H1 (cell line): ENCODE measurements around the gene MCOLN3. TPM values are rescaled to one million over a fixed set of nuclear protein-coding genes. Genes with fewer than 3 reads are reported as not detected.
A peak's percentile ranks its signal among the peaks of the same experiment; 100 is the strongest.

Experiments used
- CTCF ChIA-PET: fragments of 300-600 bp; sonication (Branson Sonifier 250); formaldehyde crosslinking; loops from one replicate; lab custom pipeline; 2021; ENCODE audit not compliant: partially characterized antibody; lab: Charles Lee
- POLR2A ChIA-PET: fragments of 300-600 bp; sonication (Branson Sonifier 250); formaldehyde crosslinking; loops from one replicate; lab custom pipeline; 2021; ENCODE audit warnings: inconsistent platforms; ENCODE audit not compliant: partially characterized antibody; lab: Charles Lee
- DNase-seq, 2 experiments: peaks; one replicate each; pipeline versions ENCODE4 v3.0.0 to v3.0.0-alpha.2; 2010 to 2022; ENCODE audit warnings: low spot score in 2 of 2, low read depth in 1 of 2, mixed read lengths in 1 of 2
- FAIRE-seq: peaks from 2 replicates; lab custom pipeline; 2011; peaks lifted over from hg19 to GRCh38; lab: Jason Lieb, UNC
- H2AFZ ChIP-seq: 2 replicates; pipeline ENCODE4 v1.8.1; 2012; ENCODE audit warnings: low read length, inconsistent platforms
- H2AK5ac ChIP-seq: 2 replicates; pipeline ENCODE4 v1.6.1; 2013; ENCODE audit warnings: low read depth, low read length
- H2BK120ac ChIP-seq: replicated peaks from 2 replicates; pipeline ENCODE3; 2013; ENCODE audit warnings: low read depth, low read length, inconsistent platforms
- H2BK12ac ChIP-seq: 2 replicates; pipeline ENCODE4 v1.6.1; 2013; ENCODE audit warnings: low read depth, low read length
- H2BK15ac ChIP-seq: 2 replicates; pipeline ENCODE4 v1.6.1; 2013; ENCODE audit warnings: low read length
- H2BK20ac ChIP-seq: 2 replicates; pipeline ENCODE4 v1.6.1; 2013; ENCODE audit warnings: low read length
- H2BK5ac ChIP-seq: 2 replicates; pipeline ENCODE4 v1.6.1; 2013; ENCODE audit warnings: low read depth, low read length
- H3K14ac ChIP-seq: 2 replicates; pipeline ENCODE4 v1.6.1; 2013; ENCODE audit warnings: inconsistent platforms; ENCODE audit not compliant: insufficient read length
- H3K18ac ChIP-seq: 2 replicates; pipeline ENCODE4 v1.6.1; 2013; ENCODE audit warnings: low read length; ENCODE audit errors: extremely low read depth
- H3K23ac ChIP-seq: 2 replicates; pipeline ENCODE4 v1.6.1; 2013; ENCODE audit warnings: inconsistent platforms; ENCODE audit not compliant: insufficient read length
- H3K23me2 ChIP-seq: 2 replicates; pipeline ENCODE4 v1.6.1; 2013; ENCODE audit warnings: low read depth, low read length
- H3K27ac ChIP-seq: 2 replicates; pipeline ENCODE4 v1.6.1; 2011; ENCODE audit warnings: low read depth, low read length, inconsistent platforms
- H3K27me3 ChIP-seq, 4 experiments: replicated peaks in 1 of 4; 1 replicate in 1 of 4; 2 replicates in 3 of 4; pipeline versions ENCODE4 v1.6.1 to v1.8.1; 2011 to 2013; ENCODE audit warnings: low read length in 3 of 4, mild to moderate bottlenecking in 3 of 4, inconsistent platforms in 2 of 4, mixed read lengths in 2 of 4, moderate library complexity in 1 of 4; ENCODE audit not compliant: control insufficient read depth in 3 of 4, insufficient read depth in 3 of 4; ENCODE audit errors: extremely low read depth in 1 of 4
- H3K36me3 ChIP-seq, 4 experiments: 2 replicates each; pipeline versions ENCODE4 v1.6.1 to v1.8.1; 2011 to 2013; ENCODE audit warnings: mild to moderate bottlenecking in 4 of 4, low read length in 3 of 4, moderate library complexity in 2 of 4, control low read depth in 1 of 4, inconsistent platforms in 1 of 4; ENCODE audit not compliant: insufficient read depth in 4 of 4, control insufficient read depth in 2 of 4
- H3K4ac ChIP-seq: replicated peaks from 2 replicates; pipeline ENCODE3; 2013; ENCODE audit warnings: low read length, low read depth, mixed read lengths, inconsistent platforms; ENCODE audit not compliant: insufficient read length
- H3K4me1 ChIP-seq, 4 experiments: replicated peaks in 1 of 4; 1 replicate in 1 of 4; 2 replicates in 3 of 4; pipeline versions ENCODE4 v1.6.1 to v1.8.1; 2011 to 2013; ENCODE audit warnings: low read length in 3 of 4, inconsistent platforms in 2 of 4, mixed read lengths in 1 of 4; ENCODE audit not compliant: insufficient read depth in 4 of 4, control insufficient read depth in 3 of 4
- H3K4me2 ChIP-seq, 2 experiments: 2 replicates each; pipeline versions ENCODE4 v1.6.1 to v1.8.1; 2011 to 2013; ENCODE audit warnings: low read depth in 2 of 2, low read length in 2 of 2, control low read depth in 1 of 2, inconsistent platforms in 1 of 2, mild to moderate bottlenecking in 1 of 2; ENCODE audit not compliant: insufficient read depth in 1 of 2
- H3K4me3 ChIP-seq, 4 experiments: fragments of 200-600, 300-600 bp in 1 of 4; sonication (generic), shearing (Covaris generic), sonication (Bioruptor Twin) in 1 of 4; 2 replicates each; pipeline versions ENCODE4 v1.5.1 to v1.8.1; 2011 to 2016; ENCODE audit warnings: low read length in 4 of 4, low read depth in 3 of 4, control low read depth in 2 of 4, inconsistent platforms in 2 of 4, mild to moderate bottlenecking in 2 of 4, mixed read lengths in 1 of 4, moderate library complexity in 1 of 4; ENCODE audit not compliant: insufficient read depth in 2 of 4; ENCODE audit errors: extremely low read depth in 1 of 4
- H3K56ac ChIP-seq: replicated peaks from 2 replicates; pipeline ENCODE3; 2013; ENCODE audit warnings: low read depth, mild to moderate bottlenecking, mixed read lengths, low read length, inconsistent platforms; ENCODE audit not compliant: insufficient read length
- H3K79me1 ChIP-seq: 2 replicates; pipeline ENCODE4 v1.6.1; 2013; ENCODE audit warnings: low read depth, low read length, control low read depth
- H3K79me2 ChIP-seq, 2 experiments: 2 replicates each; pipeline versions ENCODE4 v1.6.1 to v1.8.1; 2012 to 2013; ENCODE audit warnings: low read length in 2 of 2, mild to moderate bottlenecking in 2 of 2, inconsistent platforms in 1 of 2; ENCODE audit not compliant: insufficient read depth in 2 of 2, control insufficient read depth in 1 of 2
- H3K9ac ChIP-seq, 4 experiments: replicated peaks in 1 of 4; 1 replicate in 1 of 4; 2 replicates in 3 of 4; pipeline versions ENCODE4 v1.6.1 to v1.8.1; 2011 to 2013; ENCODE audit warnings: low read depth in 3 of 4, low read length in 3 of 4, control low read depth in 2 of 4, mild to moderate bottlenecking in 2 of 4, moderate library complexity in 2 of 4, inconsistent platforms in 1 of 4; ENCODE audit errors: extremely low read depth in 1 of 4
- H3K9me3 ChIP-seq, 2 experiments: 2 replicates each; pipeline versions ENCODE4 v1.6.1 to v1.8.1; 2012 to 2013; ENCODE audit warnings: mild to moderate bottlenecking in 2 of 2, moderate library complexity in 2 of 2, control low read depth in 1 of 2, inconsistent platforms in 1 of 2, low read depth in 1 of 2, low read length in 1 of 2, mixed read lengths in 1 of 2; ENCODE audit not compliant: insufficient read depth in 2 of 2
- H4K20me1 ChIP-seq, 2 experiments: replicated peaks in 1 of 2; 2 replicates each; pipeline versions ENCODE3 to v1.8.1; 2011 to 2013; ENCODE audit warnings: inconsistent platforms in 2 of 2, low read length in 2 of 2, mild to moderate bottlenecking in 1 of 2; ENCODE audit not compliant: insufficient read depth in 2 of 2, control insufficient read depth in 1 of 2
- H4K5ac ChIP-seq: 2 replicates; pipeline ENCODE4 v1.6.1; 2013; ENCODE audit warnings: low read length, low read depth, mixed read lengths, inconsistent platforms; ENCODE audit not compliant: insufficient read length
- H4K8ac ChIP-seq: 2 replicates; pipeline ENCODE4 v1.8.0; 2013; ENCODE audit warnings: mild to moderate bottlenecking, moderate library complexity, low read length, inconsistent platforms; ENCODE audit not compliant: insufficient read depth; ENCODE audit errors: extremely low read depth
- H4K91ac ChIP-seq: replicated peaks from 2 replicates; pipeline ENCODE3; 2013; ENCODE audit warnings: low read length, mixed read lengths, inconsistent platforms; ENCODE audit not compliant: insufficient read length
- CEBPB ChIP-seq: IDR thresholded peaks from 2 replicates; pipeline ENCODE4 v1.6.1; 2012; ENCODE audit warnings: low read depth, low read length
- CHD2 ChIP-seq: IDR thresholded peaks from 2 replicates; pipeline ENCODE4 v1.6.1; 2012; ENCODE audit warnings: low read length, improper control_type of control experiment
- RNF2 ChIP-seq: fragments of 200-900, 300-1000 bp; sonication (generic); IDR thresholded peaks from 2 replicates; pipeline ENCODE4 v1.7.1; 2016; ENCODE audit warnings: borderline replicate concordance, low read depth, mild to moderate bottlenecking, antibody characterized with exemption, low read length; ENCODE audit not compliant: poor library complexity, severe bottlenecking; ENCODE audit errors: missing control alignments
- WGBS, 2 experiments: shearing (Covaris generic) in 1 of 2; methylation state at CpG; one replicate each; pipeline versions ENCODE4 v1.1.6 to v1.1.7; 2013 to 2015; ENCODE audit warnings: low lambda C conversion rate in 2 of 2, mixed read lengths in 2 of 2, inconsistent platforms in 1 of 2, low coverage in 1 of 2, missing lambda C conversion rate in 1 of 2; ENCODE audit not compliant: insufficient replicate concordance in 2 of 2, insufficient coverage in 1 of 2, insufficient read length in 1 of 2; ENCODE audit errors: extremely low coverage in 1 of 2, missing lambda C conversion rate in 1 of 2; 5-methylcytosine and 5-hydroxymethylcytosine counted together
- polyA plus RNA-seq, 7 experiments: library from polyadenylated mRNA; depleted of rRNA in 3 of 7; stranded (reverse) in 5 of 7; unstranded in 2 of 7; fragments of >200 nt in 5 of 7; fragments of 200-250 nt in 2 of 7; gene quantifications; 1 replicate in 5 of 7; 2 replicates in 1 of 7; 4 replicates in 1 of 7; pipeline versions ENCODE4 v1.2.1 to v1.2.3, GENCODE V29; 2011 to 2013; ENCODE audit warnings: missing spikeins in 2 of 7, mixed read lengths in 2 of 7
- total RNA-seq: library from RNA; stranded (reverse); fragmentation: NEBNext Ultra II Directional; extraction: Animal tissue kit (Norgen Biotek cat#: 25700); gene quantifications from 2 replicates; pipeline ENCODE4 v1.2.1, GENCODE V29; 2021
- TF ChIP-seq, protein P1 (sequence below): IDR thresholded peaks from 2 replicates; pipeline ENCODE4 v1.6.1; 2011; ENCODE audit warnings: low read depth, mild to moderate bottlenecking, low read length; ENCODE audit not compliant: insufficient read depth

Gene MCOLN3
- total and polyA plus RNA-seq, 2 of the 8 experiments (the other 6 are each of a cell fraction or from before 2014, with no cell fraction given), result 3.8 to 4.9 TPM

DNA sequence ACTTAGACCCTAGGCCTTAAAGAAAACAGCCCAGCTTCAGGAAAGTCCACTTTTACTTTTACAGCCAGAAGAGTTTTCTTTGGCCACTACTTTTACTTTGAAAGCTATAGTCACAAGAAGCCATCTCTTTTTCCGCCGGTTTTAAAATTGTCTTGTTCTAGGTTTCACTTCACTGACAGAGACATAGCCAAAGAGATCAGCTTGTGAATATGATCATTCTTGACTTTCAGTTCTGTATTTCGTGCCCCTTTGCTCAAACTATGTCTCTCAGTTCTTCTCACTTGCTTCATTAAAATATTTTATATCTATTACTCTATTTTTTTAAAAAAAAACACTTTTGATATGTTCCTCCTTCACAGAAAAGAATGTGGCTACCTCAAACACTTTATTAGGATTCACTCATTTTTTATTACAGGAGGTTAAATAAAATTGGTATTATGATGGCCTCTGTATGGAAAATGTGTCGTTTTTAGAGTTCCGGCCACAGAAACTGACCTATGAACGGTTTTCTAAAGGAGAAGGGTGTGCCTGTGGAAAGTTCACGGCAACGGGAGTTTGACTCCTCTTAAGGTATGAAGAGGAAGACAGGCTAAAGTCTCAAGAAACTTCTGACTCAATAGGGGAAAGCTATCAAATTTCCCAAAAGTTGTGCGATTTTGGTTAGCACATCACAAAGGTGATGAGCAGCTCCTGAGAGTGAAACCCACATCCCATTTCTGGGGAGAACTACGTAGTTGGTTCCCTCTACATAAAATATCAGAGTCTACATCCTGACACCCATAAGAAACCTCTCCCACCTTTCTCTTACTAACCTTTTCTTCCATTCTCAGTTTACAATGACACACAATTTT, 52.6 kb downstream of the MCOLN3 start:
- no peak overlapping the region for H2BK5ac ChIP-seq
- H3K4me1 ChIP-seq, result peaks cover 0 to 2% (median 0%) of the 10 kb centered on the region in 4 experiments; a peak in 2 of 7 replicates
- ChIA-PET POLR2A (interaction anchor here (1.1 kb wide), 1 partner anchor 294 kb away, joined by 3 read pairs; no protein-coding TSS in a partner anchor), CTCF (interaction anchor here (0.8 to 2.1 kb wide), 2 partner anchors 8 to 51 kb away, joined by 3 to 8 read pairs; no protein-coding TSS in a partner anchor)
- H3K56ac ChIP-seq, result no peak overlapping the region
- no peak overlapping the region for H3K27ac ChIP-seq
- no peak overlapping the region for H4K91ac ChIP-seq
- no peak overlapping the region for H3K23ac ChIP-seq
- H3K4ac ChIP-seq, result no peak overlapping the region
- H4K8ac ChIP-seq, result no peak overlapping the region
- H2AFZ ChIP-seq, result no peak overlapping the region
- H4K20me1 ChIP-seq, result peaks cover 0 to 3% of the 10 kb centered on the region in 2 experiments
- no peaks in the 10 kb centered on the region for H3K79me2 ChIP-seq
- TF ChIP-seq CEBPB (no peak), CHD2 (no peak), RNF2 (no peak)
- TF ChIP-seq, protein P1, sequence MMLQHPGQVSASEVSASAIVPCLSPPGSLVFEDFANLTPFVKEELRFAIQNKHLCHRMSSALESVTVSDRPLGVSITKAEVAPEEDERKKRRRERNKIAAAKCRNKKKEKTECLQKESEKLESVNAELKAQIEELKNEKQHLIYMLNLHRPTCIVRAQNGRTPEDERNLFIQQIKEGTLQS, result no peak
- no peak overlapping the region for H2BK20ac ChIP-seq
- H3K23me2 ChIP-seq, result peaks cover 12% of the 10 kb centered on the region
- peaks cover 19 to 43% (median 32%) of the 10 kb centered on the region in 4 experiments for H3K27me3 ChIP-seq
- no peak overlapping the region for H2BK120ac ChIP-seq
- H3K36me3 ChIP-seq, result no peaks in the 10 kb centered on the region
- H4K5ac ChIP-seq, result no peak overlapping the region
- H3K14ac ChIP-seq, result no peak overlapping the region
- no peak for FAIRE-seq
- no peaks in the 10 kb centered on the region for H3K9me3 ChIP-seq
- no peak overlapping the region for H3K9ac ChIP-seq
- peak overlapping the region in 2 of 4 experiments; percentile 50 to 64; a peak in 3 of 8 replicates for H3K4me3 ChIP-seq
- WGBS, 2 experiments, result 82% methylated on average over 10 of the region's 10 CpGs; no CpG with 5 or more reads in 1 of the 2 experiments
- H2BK12ac ChIP-seq, result no peak overlapping the region
- no peak overlapping the region for H3K18ac ChIP-seq
- no peak overlapping the region for H2BK15ac ChIP-seq
- no peak overlapping the region for H2AK5ac ChIP-seq
- H3K79me1 ChIP-seq, result no peaks in the 10 kb centered on the region
- H3K4me2 ChIP-seq, result peak overlapping the region in 1 of 2 experiments; percentile 73; a peak in 2 of 4 replicates
- no peak for DNase-seq
